HepG2 (cell line): ENCODE results near the gene ACE2. TPM values are rescaled to one million over a fixed set of nuclear protein-coding genes. Genes with fewer than 3 reads are reported as not detected.
A peak's percentile ranks its signal among the peaks of the same experiment; 100 is the strongest.

Source experiments
- ATAC-seq: fragments of 200-7000 bp; cut with Tn5 transposase; 3 replicates; pipeline ENCODE4 v1.9.1; 2020; ENCODE audit warnings: mild to moderate bottlenecking, moderate library complexity
- BruUV-seq: library from RNA; stranded (reverse); fragments of 400-500 nt; replicated peaks from 2 replicates; lab custom pipeline; 2021; lab: Mats Ljungman, UMichigan
- CTCF ChIA-PET: fragments of 300-600 bp; formaldehyde crosslinking; extraction: SDS; loops from one replicate; lab custom pipeline; 2021; ENCODE audit warnings: low total read pairs, inconsistent platforms, low intra/inter-chr PET ratio; lab: Yijun Ruan, JAX
- POLR2A ChIA-PET: fragments of 350-600 bp; sonication (Branson Sonifier 250); formaldehyde crosslinking; loops from one replicate; lab custom pipeline; 2020; ENCODE audit warnings: antibody characterized with exemption, inconsistent platforms; lab: Yijun Ruan, JAX
- DNase-seq: peaks from one replicate; pipeline ENCODE4 v3.0.0-alpha.2; 2015; ENCODE audit warnings: low spot score
- FAIRE-seq: peaks from 3 replicates; lab custom pipeline; 2011; peaks lifted over from hg19 to GRCh38; lab: Jason Lieb, UNC
- H2AFZ ChIP-seq: one replicate; pipeline ENCODE4 v1.6.1; 2011; ENCODE audit warnings: low read length, inconsistent platforms
- H3K27ac ChIP-seq: fragments of 300-600 bp; 3 replicates; pipeline ENCODE4 v1.8.0; 2011; ENCODE audit warnings: mixed run types, mild to moderate bottlenecking, mixed read lengths, low read length, inconsistent platforms; ENCODE audit not compliant: insufficient read depth; ENCODE audit errors: extremely low read length
- H3K27me3 ChIP-seq, 2 experiments: fragments of 200-600 bp in 1 of 2; 2 replicates in 1 of 2; 3 replicates in 1 of 2; pipeline versions ENCODE4 v1.6.0 to v1.8.0; 2011; ENCODE audit warnings: low read length in 2 of 2, mild to moderate bottlenecking in 2 of 2, moderate library complexity in 2 of 2, inconsistent platforms in 1 of 2; ENCODE audit not compliant: insufficient read depth in 2 of 2, control insufficient read depth in 1 of 2
- H3K36me3 ChIP-seq, 2 experiments: fragments of 200-600 bp in 1 of 2; replicated peaks in 1 of 2; 2 replicates in 1 of 2; 3 replicates in 1 of 2; pipeline versions ENCODE4 v1.5.1 to v1.8.0; 2011; ENCODE audit warnings: low read length in 2 of 2, inconsistent platforms in 1 of 2; ENCODE audit not compliant: insufficient read depth in 2 of 2, control insufficient read depth in 1 of 2
- H3K4me1 ChIP-seq: 2 replicates; pipeline ENCODE4 v1.5.1; 2012; ENCODE audit warnings: low read length, inconsistent platforms; ENCODE audit not compliant: insufficient read depth
- H3K4me2 ChIP-seq: 2 replicates; pipeline ENCODE4 v1.6.0; 2011; ENCODE audit warnings: low read depth, low read length, inconsistent platforms
- H3K4me3 ChIP-seq, 3 experiments: fragments of 200-600 bp in 1 of 3; sonication (generic), shearing (Covaris generic) in 1 of 3; replicated peaks in 1 of 3; 2 replicates each; pipeline ENCODE4 v1.5.1; 2011 to 2016; ENCODE audit warnings: low read length in 3 of 3, inconsistent platforms in 2 of 3, low read depth in 2 of 3, mild to moderate bottlenecking in 2 of 3, control low read depth in 1 of 3, mixed read lengths in 1 of 3; ENCODE audit not compliant: insufficient read depth in 1 of 3
- H3K79me2 ChIP-seq: one replicate; pipeline ENCODE4 v1.6.1; 2011; ENCODE audit warnings: low read length, inconsistent platforms; ENCODE audit not compliant: insufficient read depth
- H3K9ac ChIP-seq: 2 replicates; pipeline ENCODE4 v1.6.0; 2011; ENCODE audit warnings: mild to moderate bottlenecking, low read depth, low read length, inconsistent platforms; ENCODE audit not compliant: insufficient read depth
- H3K9me3 ChIP-seq: 2 replicates; pipeline ENCODE4 v1.5.1; 2012; ENCODE audit warnings: mild to moderate bottlenecking, low read length
- H4K20me1 ChIP-seq: 2 replicates; pipeline ENCODE4 v1.6.0; 2011; ENCODE audit warnings: inconsistent platforms, mild to moderate bottlenecking, low read length, moderate library complexity; ENCODE audit not compliant: insufficient read depth
- FOXA1 ChIP-seq, 2 experiments: fragments of 450-650 bp in 1 of 2; sonication (generic) in 1 of 2; formaldehyde crosslinking in 1 of 2; IDR thresholded peaks; 2 replicates each; pipeline versions ENCODE4 v1.4.0 to v1.6.1; 2016 to 2020; ENCODE audit warnings: missing genetic modification reagents in 1 of 2
- FOXA3 ChIP-seq: IDR thresholded peaks from 2 replicates; pipeline ENCODE4 v1.6.1; 2016; ENCODE audit warnings: missing genetic modification reagents, missing compliant biosample characterization
- NR2F1 ChIP-seq, 2 experiments: fragments of 450-650 bp in 1 of 2; formaldehyde crosslinking in 1 of 2; IDR thresholded peaks; 2 replicates each; pipeline versions ENCODE4 v1.5.0 to v1.6.1; 2016 to 2020; ENCODE audit warnings: mild to moderate bottlenecking in 1 of 2, missing compliant biosample characterization in 1 of 2, missing genetic modification reagents in 1 of 2, moderate library complexity in 1 of 2
- SIX1 ChIP-seq: sonication (generic); formaldehyde crosslinking; IDR thresholded peaks from 2 replicates; pipeline ENCODE4 v1.4.0; 2020; ENCODE audit warnings: missing genetic modification reagents, borderline replicate concordance
- STAG1 ChIP-seq: sonication (generic); formaldehyde crosslinking; IDR thresholded peaks from 2 replicates; pipeline ENCODE4 v1.4.0; 2020; ENCODE audit warnings: missing genetic modification reagents
- TFDP2 ChIP-seq: sonication (generic); formaldehyde crosslinking; IDR thresholded peaks from 2 replicates; pipeline ENCODE4 v1.4.0; 2020; ENCODE audit warnings: missing genetic modification reagents
- ZNF280B ChIP-seq: sonication (generic); formaldehyde crosslinking; IDR thresholded peaks from 2 replicates; pipeline ENCODE4 v1.5.0; 2020; ENCODE audit warnings: missing genetic modification reagents, mild to moderate bottlenecking, borderline replicate concordance
- ZNF816 ChIP-seq: sonication (generic); formaldehyde crosslinking; IDR thresholded peaks from 2 replicates; pipeline ENCODE4 v1.8.0; 2022; ENCODE audit warnings: missing genetic modification reagents, mild to moderate bottlenecking, borderline replicate concordance
- WGBS: methylation state at CpG from one replicate; pipeline ENCODE4 v1.1.6; 2017; ENCODE audit warnings: low lambda C conversion rate; 5-methylcytosine and 5-hydroxymethylcytosine counted together
- in situ Hi-C: cut with HindIII; loops from 2 replicates; pipeline ENCODE4 v1.10.0; 2017; ENCODE audit warnings: low pct_unique_long_range_greater_than_20kb; ENCODE audit not compliant: extremely low pct_ligation_motif_present
- intact Hi-C: fragments of 100-400 bp; cut with micrococcal nuclease; formaldehyde crosslinking; loops from one replicate; pipeline ENCODE4 v1.10.0; 2022; ENCODE audit not compliant: unreplicated experiment
- polyA plus RNA-seq, 8 experiments: library from polyadenylated mRNA; depleted of rRNA in 3 of 8; stranded (reverse) in 7 of 8; unstranded in 1 of 8; fragments of >200 nt; fragmentation: Illumina TruSeq in 4 of 8; extraction: Trizol in 4 of 8; gene quantifications; 2 replicates each; pipeline versions ENCODE4 v1.2.1 to v1.2.3, GENCODE V29; 2011 to 2016; ENCODE audit warnings: low read depth in 4 of 8, missing spikeins in 1 of 8, mixed read lengths in 1 of 8; ENCODE audit not compliant: insufficient read depth in 1 of 8
- total RNA-seq, 5 experiments: library from RNA; depleted of rRNA; stranded (reverse); fragments of >200 nt; fragmentation: Illumina TruSeq; extraction: Trizol; gene quantifications; 2 replicates each; pipeline ENCODE4 v1.2.3, GENCODE V29; 2016; ENCODE audit warnings: low read depth in 1 of 5
- TF ChIP-seq, protein P1 (sequence below): sonication (generic); formaldehyde crosslinking; IDR thresholded peaks from 2 replicates; pipeline ENCODE4 v1.5.0; 2020; ENCODE audit warnings: mild to moderate bottlenecking, missing genetic modification reagents, moderate library complexity
- TF ChIP-seq, protein P2 (sequence below): sonication (generic); formaldehyde crosslinking; IDR thresholded peaks from 2 replicates; pipeline ENCODE4 v1.8.0; 2022; ENCODE audit warnings: missing genetic modification reagents, mild to moderate bottlenecking, inconsistent platforms, borderline replicate concordance

ACE2 gene
- total and polyA plus RNA-seq, 2 of the 13 experiments (the other 11 are each of a cell fraction or from before 2014, with no cell fraction given) = 0.46 to 3.1 TPM

GRCh38 chrX:15567886-15568616, 32.7 kb downstream of the ACE2 start:
- no peak for FAIRE-seq
- Histone ChIP-seq H3K4me1 (peaks cover 18% of the 10 kb centered on the region), H3K9me3 (no peaks in the 10 kb centered on the region), H3K79me2 (no peaks in the 10 kb centered on the region), H3K4me2 (peak overlapping the region; percentile 32; the same call in 1 of the 2 replicates), H3K36me3 (no peaks in the 10 kb centered on the region), H3K27ac (no peak overlapping the region), H3K9ac (no peak overlapping the region), H3K4me3 (no peak overlapping the region), H3K27me3 (no peaks in the 10 kb centered on the region), H2AFZ (no peak overlapping the region), H4K20me1 (no peaks in the 10 kb centered on the region)
- peak; percentile 23 for DNase-seq
- in situ Hi-C loops (loop anchor here (10.0 kb wide), 2 partner anchors 63 to 223 kb away; partner anchors contain the start of gene BMX), intact Hi-C loops (loop anchor here (5.0 kb wide), 1 partner anchor 79 kb away; no protein-coding TSS in a partner anchor)
- ChIA-PET POLR2A (no interaction called here), CTCF (no interaction called here)
- BruUV-seq = no TSS peak
- peak; percentile 47; the same call in 2 of the 3 replicates for ATAC-seq
- TF ChIP-seq, protein P1, sequence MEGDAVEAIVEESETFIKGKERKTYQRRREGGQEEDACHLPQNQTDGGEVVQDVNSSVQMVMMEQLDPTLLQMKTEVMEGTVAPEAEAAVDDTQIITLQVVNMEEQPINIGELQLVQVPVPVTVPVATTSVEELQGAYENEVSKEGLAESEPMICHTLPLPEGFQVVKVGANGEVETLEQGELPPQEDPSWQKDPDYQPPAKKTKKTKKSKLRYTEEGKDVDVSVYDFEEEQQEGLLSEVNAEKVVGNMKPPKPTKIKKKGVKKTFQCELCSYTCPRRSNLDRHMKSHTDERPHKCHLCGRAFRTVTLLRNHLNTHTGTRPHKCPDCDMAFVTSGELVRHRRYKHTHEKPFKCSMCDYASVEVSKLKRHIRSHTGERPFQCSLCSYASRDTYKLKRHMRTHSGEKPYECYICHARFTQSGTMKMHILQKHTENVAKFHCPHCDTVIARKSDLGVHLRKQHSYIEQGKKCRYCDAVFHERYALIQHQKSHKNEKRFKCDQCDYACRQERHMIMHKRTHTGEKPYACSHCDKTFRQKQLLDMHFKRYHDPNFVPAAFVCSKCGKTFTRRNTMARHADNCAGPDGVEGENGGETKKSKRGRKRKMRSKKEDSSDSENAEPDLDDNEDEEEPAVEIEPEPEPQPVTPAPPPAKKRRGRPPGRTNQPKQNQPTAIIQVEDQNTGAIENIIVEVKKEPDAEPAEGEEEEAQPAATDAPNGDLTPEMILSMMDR (CRISPR knock-in tag) = peak; percentile 46
- TF ChIP-seq SIX1 (peak; percentile 68; the same call in 1 of the 2 replicates), NR2F1 (CRISPR knock-in tag; IDR thresholded peaks at IDR 0.05) (0 out of 4 replicates have a peak, but pooled peaks of 1 of the 2 experiments have one; percentile 23), ZNF816 (no peak), ZNF280B (CRISPR knock-in tag) (no peak), STAG1 (peak; percentile 56), FOXA3 (peak; percentile 35; the same call in 1 of the 2 replicates), TFDP2 (CRISPR knock-in tag) (no peak), FOXA1 (IDR thresholded peaks at IDR 0.05) (no peak), FOXA1 (CRISPR knock-in tag; IDR thresholded peaks at IDR 0.05) (peak; percentile 33)
- TF ChIP-seq, protein P2, sequence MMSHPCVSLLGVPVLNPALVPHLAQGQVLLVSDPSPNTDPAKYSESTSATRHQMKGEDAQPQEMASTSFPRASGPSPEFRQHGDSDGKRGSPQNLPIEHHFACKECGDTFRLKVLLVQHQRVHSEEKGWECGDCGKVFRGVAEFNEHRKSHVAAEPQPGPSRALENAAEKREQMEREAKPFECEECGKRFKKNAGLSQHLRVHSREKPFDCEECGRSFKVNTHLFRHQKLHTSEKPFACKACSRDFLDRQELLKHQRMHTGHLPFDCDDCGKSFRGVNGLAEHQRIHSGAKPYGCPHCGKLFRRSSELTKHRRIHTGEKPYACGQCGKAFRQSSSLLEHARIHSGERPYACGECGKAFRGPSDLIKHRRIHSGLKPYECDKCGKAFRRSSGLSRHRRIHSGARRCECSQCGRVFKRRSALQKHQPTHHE (CRISPR knock-in tag) = no peak
- 3% methylated on average over 5 of the region's 7 CpGs for WGBS
